CD14-positive monocyte (primary cell): ENCODE results near the gene TMEM52B. TPM values are rescaled to one million over a fixed set of nuclear protein-coding genes. Genes with fewer than 3 reads are reported as not detected.
A peak's percentile ranks its signal among the peaks of the same experiment; 100 is the strongest.

Source experiments
- DNase-seq, 3 donors: peaks; one replicate each; pipeline ENCODE4 v3.0.0-alpha.2; 2011 to 2022
- H2AFZ ChIP-seq: 2 replicates; pipeline ENCODE4 v1.6.0; 2012; ENCODE audit warnings: mild to moderate bottlenecking, low read depth, low read length, inconsistent platforms; ENCODE audit not compliant: insufficient read depth, poor library complexity, severe bottlenecking
- H3K27ac ChIP-seq, 2 donors: 1 replicate in 1 of 2; 2 replicates in 1 of 2; pipeline ENCODE4 v1.5.1; 2012 to 2013; ENCODE audit warnings: low read length in 2 of 2, control low read depth in 1 of 2, inconsistent platforms in 1 of 2, low read depth in 1 of 2, mild to moderate bottlenecking in 1 of 2
- H3K27me3 ChIP-seq, 2 donors: one replicate each; pipeline versions ENCODE4 v1.6.0 to v1.6.1; 2011 to 2013; ENCODE audit warnings: low read length in 2 of 2; ENCODE audit not compliant: control insufficient read depth in 2 of 2, insufficient read depth in 2 of 2
- H3K36me3 ChIP-seq, 2 donors: replicated peaks in 1 of 2; 1 replicate in 1 of 2; 2 replicates in 1 of 2; pipeline versions ENCODE4 v1.5.1 to v1.6.1; 2012 to 2013; ENCODE audit warnings: low read length in 2 of 2, control low read depth in 1 of 2, inconsistent platforms in 1 of 2, mild to moderate bottlenecking in 1 of 2; ENCODE audit not compliant: insufficient read depth in 2 of 2, control insufficient read depth in 1 of 2
- H3K4me1 ChIP-seq, 2 donors: 1 replicate in 1 of 2; 2 replicates in 1 of 2; pipeline versions ENCODE4 v1.5.1 to v1.6.1; 2012 to 2013; ENCODE audit warnings: low read length in 2 of 2, control low read depth in 1 of 2, inconsistent platforms in 1 of 2, mild to moderate bottlenecking in 1 of 2, moderate library complexity in 1 of 2; ENCODE audit not compliant: insufficient read depth in 2 of 2, control insufficient read depth in 1 of 2
- H3K4me2 ChIP-seq: replicated peaks from 2 replicates; pipeline ENCODE3; 2012; ENCODE audit warnings: low read length, moderate library complexity, mild to moderate bottlenecking; ENCODE audit not compliant: poor library complexity, severe bottlenecking; ENCODE audit errors: extremely low read depth
- H3K4me3 ChIP-seq, 3 experiments: fragments of 200-600 bp in 1 of 3; sonication (generic) in 1 of 3; replicated peaks in 1 of 3; 1 replicate in 2 of 3; 2 replicates in 1 of 3; pipeline ENCODE4 v1.5.1; 2011 to 2013; ENCODE audit warnings: low read length in 3 of 3, mild to moderate bottlenecking in 3 of 3, control low read depth in 2 of 3, low read depth in 2 of 3, inconsistent platforms in 1 of 3, moderate library complexity in 1 of 3
- H3K79me2 ChIP-seq: 2 replicates; pipeline ENCODE4 v1.6.0; 2012; ENCODE audit warnings: mild to moderate bottlenecking, control low read depth, inconsistent platforms, low read length, moderate library complexity; ENCODE audit not compliant: insufficient read depth
- H3K9ac ChIP-seq: 2 replicates; pipeline ENCODE4 v1.6.0; 2017; ENCODE audit warnings: low read length, mild to moderate bottlenecking; ENCODE audit not compliant: insufficient read depth, poor library complexity, severe bottlenecking
- H3K9me3 ChIP-seq, 2 donors: replicated peaks in 1 of 2; 1 replicate in 1 of 2; 2 replicates in 1 of 2; pipeline versions ENCODE4 v1.5.1 to v1.6.1; 2012 to 2013; ENCODE audit warnings: low read length in 2 of 2, control low read depth in 1 of 2; ENCODE audit not compliant: control insufficient read depth in 1 of 2, insufficient read depth in 1 of 2
- H4K20me1 ChIP-seq: 2 replicates; pipeline ENCODE4 v1.6.0; 2012; ENCODE audit warnings: mild to moderate bottlenecking, low read length, control low read depth, moderate library complexity; ENCODE audit not compliant: insufficient read depth
- H3K27ac Mint-ChIP-seq, 7 donors: one replicate each; pipeline ENCODE4 v1.8.0; 2020; ENCODE audit warnings: mild to moderate bottlenecking in 7 of 7, mixed read lengths in 7 of 7, moderate library complexity in 6 of 7, inconsistent platforms in 2 of 7
- H3K27me3 Mint-ChIP-seq, 3 donors: one replicate each; pipeline ENCODE4 v1.8.0; 2021 to 2022; ENCODE audit warnings: low read depth in 3 of 3, mild to moderate bottlenecking in 3 of 3, mixed read lengths in 3 of 3, moderate library complexity in 3 of 3, inconsistent platforms in 1 of 3
- H3K36me3 Mint-ChIP-seq, 2 donors: one replicate each; pipeline ENCODE4 v1.8.0; 2020; ENCODE audit warnings: mixed read lengths in 2 of 2, inconsistent platforms in 1 of 2, mild to moderate bottlenecking in 1 of 2
- H3K4me1 Mint-ChIP-seq: one replicate; pipeline ENCODE4 v1.8.0; 2020; ENCODE audit warnings: mild to moderate bottlenecking, mixed read lengths
- H3K4me3 Mint-ChIP-seq, 2 donors: one replicate each; pipeline ENCODE4 v1.8.0; 2020; ENCODE audit warnings: mild to moderate bottlenecking in 2 of 2, mixed read lengths in 2 of 2, moderate library complexity in 1 of 2
- H3K9me3 Mint-ChIP-seq, 7 donors: one replicate each; pipeline ENCODE4 v1.8.0; 2020 to 2022; ENCODE audit warnings: mixed read lengths in 7 of 7, mild to moderate bottlenecking in 6 of 7, moderate library complexity in 6 of 7, inconsistent platforms in 2 of 7
- WGBS: methylation state at CpG from one replicate; pipeline ENCODE4 v1.1.5; 2013; ENCODE audit warnings: missing lambda C conversion rate; ENCODE audit not compliant: insufficient coverage; 5-methylcytosine and 5-hydroxymethylcytosine counted together
- intact Hi-C, 2 donors: fragments of 100-400 bp; cut with micrococcal nuclease; formaldehyde crosslinking; loops; one replicate each; pipeline versions ENCODE4 v1.15.0 to v1.15.1; 2023
- polyA plus RNA-seq, 3 donors: library from polyadenylated mRNA; depleted of rRNA in 1 of 3; unstranded in 2 of 3; stranded (reverse) in 1 of 3; fragments of 300-500 nt in 2 of 3; fragments of >200 nt in 1 of 3; fragmentation: Illumina TruSeq in 2 of 3; gene quantifications; 1 replicate in 2 of 3; 2 replicates in 1 of 3; pipeline ENCODE4 v1.2.3, GENCODE V29; 2012 to 2021
- TF ChIP-seq, protein P1 (sequence below): fragments of 200-600 bp; IDR thresholded peaks from one replicate; pipeline ENCODE4 v1.8.0; 2022; ENCODE audit warnings: antibody characterized with exemption, mild to moderate bottlenecking

Gene TMEM52B
- polyA plus RNA-seq, 3 donors = 0.54 to 2.4 (median 0.58) TPM

- Mint-ChIP-seq H3K27me3 (no peaks in the 10 kb centered on the region), H3K27ac (peak overlapping the region in 1 of 7 donors; percentile 67), H3K36me3 (peaks cover 36 to 37% of the 10 kb centered on the region in 2 donors), H3K4me3 (no peak overlapping the region), H3K9me3 (peaks cover 0 to 3% (median 0%) of the 10 kb centered on the region in 7 donors), H3K4me1 (peaks cover 11% of the 10 kb centered on the region)
- no peaks in the 10 kb centered on the region for H3K79me2 ChIP-seq
- H3K9me3 ChIP-seq = no peaks in the 10 kb centered on the region
- H3K9ac ChIP-seq = no peak overlapping the region
- WGBS = 93% methylated on average over 4 of the region's 6 CpGs
- H3K4me2 ChIP-seq = no peak overlapping the region
- intact Hi-C loops = no loop called here
- H3K36me3 ChIP-seq = peaks cover 26 to 34% of the 10 kb centered on the region in 2 donors
- H3K4me1 ChIP-seq = no peaks in the 10 kb centered on the region
- no peak overlapping the region for H3K4me3 ChIP-seq
- H3K27ac ChIP-seq = no peak overlapping the region
- TF ChIP-seq, protein P1, sequence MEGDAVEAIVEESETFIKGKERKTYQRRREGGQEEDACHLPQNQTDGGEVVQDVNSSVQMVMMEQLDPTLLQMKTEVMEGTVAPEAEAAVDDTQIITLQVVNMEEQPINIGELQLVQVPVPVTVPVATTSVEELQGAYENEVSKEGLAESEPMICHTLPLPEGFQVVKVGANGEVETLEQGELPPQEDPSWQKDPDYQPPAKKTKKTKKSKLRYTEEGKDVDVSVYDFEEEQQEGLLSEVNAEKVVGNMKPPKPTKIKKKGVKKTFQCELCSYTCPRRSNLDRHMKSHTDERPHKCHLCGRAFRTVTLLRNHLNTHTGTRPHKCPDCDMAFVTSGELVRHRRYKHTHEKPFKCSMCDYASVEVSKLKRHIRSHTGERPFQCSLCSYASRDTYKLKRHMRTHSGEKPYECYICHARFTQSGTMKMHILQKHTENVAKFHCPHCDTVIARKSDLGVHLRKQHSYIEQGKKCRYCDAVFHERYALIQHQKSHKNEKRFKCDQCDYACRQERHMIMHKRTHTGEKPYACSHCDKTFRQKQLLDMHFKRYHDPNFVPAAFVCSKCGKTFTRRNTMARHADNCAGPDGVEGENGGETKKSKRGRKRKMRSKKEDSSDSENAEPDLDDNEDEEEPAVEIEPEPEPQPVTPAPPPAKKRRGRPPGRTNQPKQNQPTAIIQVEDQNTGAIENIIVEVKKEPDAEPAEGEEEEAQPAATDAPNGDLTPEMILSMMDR = no peak
- no peaks in the 10 kb centered on the region for H3K27me3 ChIP-seq
- no peaks in the 10 kb centered on the region for H4K20me1 ChIP-seq
- no peak overlapping the region for H2AFZ ChIP-seq
- no peak for DNase-seq
These were observed 47.3 kb downstream of the TMEM52B start for GRCh38 chr12:10226086-10226485.

DNA sequence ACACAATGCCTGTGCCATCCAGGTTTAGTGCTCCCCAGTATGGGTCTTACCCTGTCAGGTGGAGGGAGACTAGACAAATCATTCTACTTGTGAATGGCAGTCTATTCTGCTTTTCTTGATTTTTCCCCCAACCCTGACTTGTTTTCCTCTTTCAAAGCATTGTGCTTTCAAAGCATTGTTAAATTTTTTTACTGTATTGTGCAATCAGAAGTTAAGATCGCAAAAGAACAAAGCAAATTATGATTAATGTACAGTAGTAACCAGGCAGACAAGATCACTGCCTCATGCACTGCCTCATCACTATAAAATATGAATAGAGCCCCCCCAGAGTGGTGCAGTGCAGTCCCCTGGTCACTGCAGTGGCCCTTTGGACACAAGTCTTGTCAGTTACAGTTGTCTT is 47.9 kb downstream of the TMEM52B start:
- no CpG with 5 or more reads among the region's 1 CpG for WGBS
- Histone ChIP-seq H2AFZ (no peak overlapping the region), H3K4me2 (no peak overlapping the region), H3K27me3 (no peaks in the 10 kb centered on the region), H4K20me1 (no peaks in the 10 kb centered on the region), H3K9me3 (no peaks in the 10 kb centered on the region), H3K27ac (no peak overlapping the region), H3K9ac (no peak overlapping the region), H3K79me2 (no peaks in the 10 kb centered on the region), H3K36me3 (peaks cover 19 to 28% of the 10 kb centered on the region in 2 donors), H3K4me3 (no peak overlapping the region), H3K4me1 (no peaks in the 10 kb centered on the region)
- Mint-ChIP-seq H3K27ac (peak overlapping the region in 1 of 7 donors; percentile 4), H3K36me3 (peaks cover 30 to 31% of the 10 kb centered on the region in 2 donors), H3K4me3 (no peak overlapping the region), H3K27me3 (no peaks in the 10 kb centered on the region), H3K4me1 (peaks cover 11% of the 10 kb centered on the region), H3K9me3 (peaks cover 0 to 3% (median 1%) of the 10 kb centered on the region in 7 donors)
- DNase-seq = no peak
- TF ChIP-seq, protein P1 = no peak
- intact Hi-C loops = no loop called here
